Lower lobe of right lung (tissue), 2 donors: ENCODE data around the gene SH3BP4. TPM values are rescaled to one million over a fixed set of nuclear protein-coding genes. Genes with fewer than 3 reads are reported as not detected.

Experiments used
- ATAC-seq, 2 donors: fragments of 200-7000 bp; cut with Tn5 transposase; one replicate each; pipeline ENCODE4 v1.9.1; 2020 to 2022; ENCODE audit warnings: mild to moderate bottlenecking in 2 of 2, moderate library complexity in 2 of 2
- DNase-seq: peaks from one replicate; pipeline ENCODE4 v3.0.0-alpha.2; 2020
- H3K27ac ChIP-seq: fragments of 200-600 bp; one replicate; pipeline ENCODE4 v1.8.0; 2022
- H3K27me3 ChIP-seq: fragments of 200-600 bp; one replicate; pipeline ENCODE4 v1.8.0; 2022; ENCODE audit warnings: low read depth
- H3K36me3 ChIP-seq: fragments of 200-600 bp; one replicate; pipeline ENCODE4 v1.8.0; 2022; ENCODE audit warnings: mild to moderate bottlenecking
- H3K4me1 ChIP-seq: fragments of 200-600 bp; one replicate; pipeline ENCODE4 v1.8.0; 2022
- H3K4me3 ChIP-seq: fragments of 200-600 bp; one replicate; pipeline ENCODE4 v1.8.0; 2022; ENCODE audit warnings: mild to moderate bottlenecking
- H3K9me3 ChIP-seq: fragments of 200-600 bp; one replicate; pipeline ENCODE4 v1.8.0; 2022
- intact Hi-C: fragments of 100-400 bp; cut with DNase I; formaldehyde crosslinking; loops from one replicate; pipeline ENCODE4 v1.11.0; 2022
- total RNA-seq: library from RNA; stranded (reverse); fragmentation: NEBNext Ultra II Directional; extraction: Animal tissue kit (Norgen Biotek cat#: 25700); gene quantifications from one replicate; pipeline ENCODE4 v1.2.1, GENCODE V29; 2021
- TF ChIP-seq, protein P1 (sequence below): fragments of 200-600 bp; IDR thresholded peaks from one replicate; pipeline ENCODE4 v1.8.0; 2022; ENCODE audit warnings: antibody characterized with exemption, mild to moderate bottlenecking
- donor health status: DM: no; HTN: yes; CAD: no; lungs with severe emphysema.

The SH3BP4 gene
- total RNA-seq, 1 donor from 2014 or later: 36.8 TPM

- H3K27ac ChIP-seq: no peak overlapping the region
- intact Hi-C loops: no loop called here
- peaks cover 11% of the 10 kb centered on the region for H3K4me1 ChIP-seq
- ATAC-seq (no peak), DNase-seq (no peak)
- H3K27me3 ChIP-seq: no peaks in the 10 kb centered on the region
- no peaks in the 10 kb centered on the region for H3K9me3 ChIP-seq
- no peaks in the 10 kb centered on the region for H3K36me3 ChIP-seq
- H3K4me3 ChIP-seq: no peak overlapping the region
- TF ChIP-seq, protein P1, sequence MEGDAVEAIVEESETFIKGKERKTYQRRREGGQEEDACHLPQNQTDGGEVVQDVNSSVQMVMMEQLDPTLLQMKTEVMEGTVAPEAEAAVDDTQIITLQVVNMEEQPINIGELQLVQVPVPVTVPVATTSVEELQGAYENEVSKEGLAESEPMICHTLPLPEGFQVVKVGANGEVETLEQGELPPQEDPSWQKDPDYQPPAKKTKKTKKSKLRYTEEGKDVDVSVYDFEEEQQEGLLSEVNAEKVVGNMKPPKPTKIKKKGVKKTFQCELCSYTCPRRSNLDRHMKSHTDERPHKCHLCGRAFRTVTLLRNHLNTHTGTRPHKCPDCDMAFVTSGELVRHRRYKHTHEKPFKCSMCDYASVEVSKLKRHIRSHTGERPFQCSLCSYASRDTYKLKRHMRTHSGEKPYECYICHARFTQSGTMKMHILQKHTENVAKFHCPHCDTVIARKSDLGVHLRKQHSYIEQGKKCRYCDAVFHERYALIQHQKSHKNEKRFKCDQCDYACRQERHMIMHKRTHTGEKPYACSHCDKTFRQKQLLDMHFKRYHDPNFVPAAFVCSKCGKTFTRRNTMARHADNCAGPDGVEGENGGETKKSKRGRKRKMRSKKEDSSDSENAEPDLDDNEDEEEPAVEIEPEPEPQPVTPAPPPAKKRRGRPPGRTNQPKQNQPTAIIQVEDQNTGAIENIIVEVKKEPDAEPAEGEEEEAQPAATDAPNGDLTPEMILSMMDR: no peak
These were observed 18.7 kb downstream of the SH3BP4 start for GRCh38 chr2:234970477-234970882.

GRCh38 chr2:234971496-234971895 lies 19.7 kb downstream of the SH3BP4 start:
- TF ChIP-seq, protein P1: no peak
- no peaks in the 10 kb centered on the region for H3K36me3 ChIP-seq
- H3K9me3 ChIP-seq: no peaks in the 10 kb centered on the region
- ATAC-seq (no peak), DNase-seq (no peak)
- no peak overlapping the region for H3K27ac ChIP-seq
- H3K4me3 ChIP-seq: no peak overlapping the region
- peaks cover 11% of the 10 kb centered on the region for H3K4me1 ChIP-seq
- intact Hi-C loops: no loop called here
- no peaks in the 10 kb centered on the region for H3K27me3 ChIP-seq

- no peak overlapping the region for H3K4me3 ChIP-seq
- no peaks in the 10 kb centered on the region for H3K36me3 ChIP-seq
- ATAC-seq (no peak), DNase-seq (no peak)
- H3K27me3 ChIP-seq: no peaks in the 10 kb centered on the region
- intact Hi-C loops: no loop called here
- no peak overlapping the region for H3K27ac ChIP-seq
- H3K4me1 ChIP-seq: peaks cover 18% of the 10 kb centered on the region
- H3K9me3 ChIP-seq: no peaks in the 10 kb centered on the region
- TF ChIP-seq, protein P1: no peak
These were observed 21.2 kb downstream of the SH3BP4 start for GRCh38 chr2:234973008-234973407.

GRCh38 chr2:234974501-234975385 lies 22.9 kb downstream of the SH3BP4 start:
- intact Hi-C loops: no loop called here
- no peaks in the 10 kb centered on the region for H3K27me3 ChIP-seq
- H3K4me3 ChIP-seq: no peak overlapping the region
- no peaks in the 10 kb centered on the region for H3K9me3 ChIP-seq
- ATAC-seq (no peak), DNase-seq (no peak)
- TF ChIP-seq, protein P1: no peak
- H3K27ac ChIP-seq: no peak overlapping the region
- H3K36me3 ChIP-seq: no peaks in the 10 kb centered on the region
- H3K4me1 ChIP-seq: peaks cover 35% of the 10 kb centered on the region

DNA sequence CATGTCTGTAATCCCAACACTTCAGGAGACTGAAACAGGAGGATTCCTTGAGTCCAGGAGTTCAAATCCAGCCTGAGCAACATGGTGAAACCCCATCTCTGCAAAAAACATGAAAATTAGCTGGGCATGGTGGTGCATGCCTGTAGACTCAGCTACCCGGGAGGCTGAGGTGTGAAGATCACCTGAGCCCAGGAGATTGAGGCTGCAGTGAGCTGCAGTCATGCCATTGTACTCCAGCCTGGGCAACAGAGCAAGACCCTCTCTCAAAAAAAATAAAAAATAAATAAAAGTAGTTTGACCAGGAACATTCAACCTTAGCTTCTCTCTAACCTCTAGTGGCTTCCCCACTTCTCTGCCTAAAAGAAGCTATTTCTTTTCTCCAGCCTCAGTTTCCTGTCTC lies 23.8 kb downstream of the SH3BP4 start:
- TF ChIP-seq, protein P1: no peak
- peaks cover 44% of the 10 kb centered on the region for H3K4me1 ChIP-seq
- intact Hi-C loops: no loop called here

More for the DNA sequence above, 23.8 kb downstream of the SH3BP4 start:
- Histone ChIP-seq H3K27ac (no peak overlapping the region), H3K9me3 (no peaks in the 10 kb centered on the region), H3K36me3 (no peaks in the 10 kb centered on the region), H3K27me3 (no peaks in the 10 kb centered on the region), H3K4me3 (no peak overlapping the region)
- DNase-seq (no peak), ATAC-seq (no peak)
